Testis (tissue), 3 donors: ENCODE measurements around the gene TACR1. TPM values are rescaled to one million over a fixed set of nuclear protein-coding genes. Genes with fewer than 3 reads are reported as not detected.

Experiments
- DNase-seq: peaks from one replicate; pipeline ENCODE4 v3.0.0-alpha.2; 2019
- H3K27ac ChIP-seq, 2 donors: fragments of 200-600 bp; sonication (generic); one replicate each; pipeline ENCODE4 v1.5.1; 2019
- H3K27me3 ChIP-seq: fragments of 200-600 bp; sonication (generic); one replicate; pipeline ENCODE4 v1.5.1; 2019
- H3K36me3 ChIP-seq: fragments of 200-600 bp; sonication (generic); one replicate; pipeline ENCODE4 v1.5.1; 2017; ENCODE audit warnings: low read depth; ENCODE audit errors: missing control alignments
- H3K4me1 ChIP-seq: fragments of 200-600 bp; sonication (generic); one replicate; pipeline ENCODE4 v1.5.1; 2019
- H3K4me3 ChIP-seq, 2 donors: fragments of 200-600 bp; sonication (generic); one replicate each; pipeline ENCODE4 v1.5.1; 2017 to 2019
- H3K9me3 ChIP-seq: fragments of 200-600 bp; sonication (generic); one replicate; pipeline ENCODE4 v1.5.1; 2017
- CTCF ChIP-seq, 3 experiments: fragments of 450-650 bp in 2 of 3; fragments of 200-600 bp in 1 of 3; sonication (generic) in 1 of 3; IDR thresholded peaks; one replicate each; pipeline ENCODE4 v1.5.1; 2016 to 2019; ENCODE audit warnings: antibody characterized with exemption in 3 of 3, mild to moderate bottlenecking in 2 of 3, moderate library complexity in 1 of 3
- POLR2A ChIP-seq: fragments of 450-650 bp; IDR thresholded peaks from one replicate; pipeline ENCODE4 v1.6.1; 2017; ENCODE audit warnings: antibody characterized with exemption, mild to moderate bottlenecking, moderate library complexity
- WGBS, 2 donors: methylation state at CpG; one replicate each; pipeline ENCODE4 v1.1.5; 2018; 5-methylcytosine and 5-hydroxymethylcytosine counted together
- intact Hi-C: fragments of 100-400 bp; cut with DNase I; formaldehyde crosslinking; loops from one replicate; pipeline ENCODE4 v1.15.1; 2023; ENCODE audit warnings: low total_unique reads
- polyA plus RNA-seq: library from polyadenylated mRNA; stranded (reverse); fragments of 350-450 nt; fragmentation: Illumina TruSeq; extraction: RNeasy Lipid Tissue Mini Kit (QIAGEN cat#74804); gene quantifications from one replicate; pipeline ENCODE4 v1.2.3, GENCODE V29; 2014; ENCODE audit warnings: low read depth, low replicate concordance; ENCODE audit not compliant: insufficient read depth
- total RNA-seq, 2 donors: library from RNA; depleted of rRNA; stranded (reverse); fragments of >200 nt; gene quantifications; one replicate each; pipeline ENCODE4 v1.2.3, GENCODE V29; 2016

Gene TACR1
- total and polyA plus RNA-seq, 3 donors from 2014 or later: 0.06 to 0.47 (median 0.38) TPM

GRCh38 chr2:75010571-75010970 lies 188.7 kb downstream of the TACR1 start:
- H3K27me3 ChIP-seq: no peaks in the 10 kb centered on the region

GRCh38 chr2:75007819-75008218 lies 191.5 kb downstream of the TACR1 start:
- Histone ChIP-seq H3K4me1 (no peaks in the 10 kb centered on the region), H3K4me3 (no peak overlapping the region), H3K27ac (no peak overlapping the region), H3K36me3 (no peaks in the 10 kb centered on the region), H3K9me3 (no peaks in the 10 kb centered on the region), H3K27me3 (no peaks in the 10 kb centered on the region)
- DNase-seq: no peak
- no peak for TF ChIP-seq POLR2A
- TF ChIP-seq CTCF (IDR thresholded peaks at IDR 0.05): no peak
- intact Hi-C loops: no loop called here
- 69 to 97% methylated on average over 4 of the region's 4 CpGs for WGBS, 2 donors

More at GRCh38 chr2:75010571-75010970, 188.7 kb downstream of the TACR1 start:
- Histone ChIP-seq H3K27ac (no peak overlapping the region), H3K4me3 (no peak overlapping the region), H3K36me3 (no peaks in the 10 kb centered on the region), H3K9me3 (no peaks in the 10 kb centered on the region), H3K4me1 (no peaks in the 10 kb centered on the region)
- 89 to 94% methylated on average over 1 of the region's 1 CpG for WGBS, 2 donors
- intact Hi-C loops: no loop called here
- TF ChIP-seq CTCF (IDR thresholded peaks at IDR 0.05) (no peak), POLR2A (no peak)
- no peak for DNase-seq

- H3K4me3 ChIP-seq: no peak overlapping the region
- DNase-seq: no peak
- no peaks in the 10 kb centered on the region for H3K4me1 ChIP-seq
- no peak overlapping the region for H3K27ac ChIP-seq
- H3K36me3 ChIP-seq: no peaks in the 10 kb centered on the region
- intact Hi-C loops: no loop called here
- H3K9me3 ChIP-seq: no peaks in the 10 kb centered on the region
- 93 to 99% methylated on average over 4 of the region's 4 CpGs for WGBS, 2 donors
- TF ChIP-seq CTCF (IDR thresholded peaks at IDR 0.05) (no peak), POLR2A (no peak)
- no peaks in the 10 kb centered on the region for H3K27me3 ChIP-seq
Observed at GRCh38 chr2:75007061-75007460, 192.3 kb downstream of the TACR1 start.

GRCh38 chr2:75006041-75006440 lies 193.3 kb downstream of the TACR1 start:
- no peaks in the 10 kb centered on the region for H3K9me3 ChIP-seq
- H3K27ac ChIP-seq: no peak overlapping the region
- intact Hi-C loops: no loop called here
- no peaks in the 10 kb centered on the region for H3K36me3 ChIP-seq
- no peak for DNase-seq
- H3K27me3 ChIP-seq: no peaks in the 10 kb centered on the region
- no peak for TF ChIP-seq POLR2A
- no peak for TF ChIP-seq CTCF (IDR thresholded peaks at IDR 0.05)
- no peak overlapping the region for H3K4me3 ChIP-seq
- H3K4me1 ChIP-seq: no peaks in the 10 kb centered on the region

- Histone ChIP-seq H3K27me3 (no peaks in the 10 kb centered on the region), H3K9me3 (no peaks in the 10 kb centered on the region), H3K4me1 (no peaks in the 10 kb centered on the region), H3K36me3 (no peaks in the 10 kb centered on the region), H3K4me3 (no peak overlapping the region), H3K27ac (no peak overlapping the region)
- no peak for TF ChIP-seq CTCF (IDR thresholded peaks at IDR 0.05)
- TF ChIP-seq POLR2A: no peak
- intact Hi-C loops: no loop called here
- 71 to 78% methylated on average over 2 of the region's 2 CpGs for WGBS, 2 donors
- DNase-seq: no peak
Observed at GRCh38 chr2:75003773-75004172, 195.5 kb downstream of the TACR1 start.
